GM12878 (cell line): Measurements from ENCODE around the gene MED13L. TPM values are rescaled to one million over a fixed set of nuclear protein-coding genes. Genes with fewer than 3 reads are reported as not detected.

Source experiments
- ATAC-seq: fragments of 200-7000 bp; cut with Tn5 transposase; 3 replicates; pipeline ENCODE4 v1.9.1; 2020; ENCODE audit warnings: mild to moderate bottlenecking, moderate library complexity
- BruUV-seq: library from RNA; stranded (reverse); fragments of 400-500 nt; replicated peaks from 2 replicates; lab custom pipeline; 2021; lab: Mats Ljungman, UMichigan
- CTCF ChIA-PET: fragments of 300-600 bp; sonication (Branson Sonifier 250); formaldehyde crosslinking; extraction: SDS; loops from one replicate; lab custom pipeline; 2021; ENCODE audit warnings: inconsistent platforms; lab: Yijun Ruan, JAX
- POLR2A ChIA-PET: fragments of 350-600 bp; formaldehyde crosslinking; extraction: SDS; loops from one replicate; lab custom pipeline; 2021; ENCODE audit warnings: inconsistent platforms; lab: Charles Lee
- RAD21 ChIA-PET: fragments of 300-600 bp; sonication (Branson Sonifier 250); formaldehyde crosslinking; loops from one replicate; lab custom pipeline; 2023; ENCODE audit warnings: antibody characterized with exemption; ENCODE audit not compliant: unreplicated experiment; lab: Charles Lee
- SMC1A ChIA-PET: fragments of 300-600 bp; sonication (Branson Sonifier 250); formaldehyde crosslinking; loops from one replicate; lab custom pipeline; 2023; ENCODE audit not compliant: unreplicated experiment, uncharacterized antibody; lab: Charles Lee
- DNase-seq: peaks from one replicate; pipeline ENCODE4 v3.0.0-alpha.2; 2011; ENCODE audit warnings: low read depth, low spot score
- FAIRE-seq: peaks from 3 replicates; lab custom pipeline; 2011; peaks lifted over from hg19 to GRCh38; lab: Jason Lieb, UNC
- H2AFZ ChIP-seq: 2 replicates; pipeline ENCODE4 v1.6.0; 2011; ENCODE audit warnings: low read depth, low read length, control low read depth; ENCODE audit not compliant: control insufficient read depth
- H3K27ac ChIP-seq: 2 replicates; pipeline ENCODE4 v1.5.1; 2011; ENCODE audit warnings: control low read depth; ENCODE audit not compliant: control insufficient read depth, insufficient read depth
- H3K27me3 ChIP-seq, 2 experiments: replicated peaks in 1 of 2; 2 replicates each; pipeline versions ENCODE4 v1.6.0 to v1.6.1; 2011; ENCODE audit warnings: low read length in 1 of 2; ENCODE audit not compliant: control insufficient read depth in 2 of 2, insufficient read depth in 2 of 2
- H3K36me3 ChIP-seq, 2 experiments: 2 replicates each; pipeline ENCODE4 v1.5.1; 2011; ENCODE audit warnings: low read length in 1 of 2; ENCODE audit not compliant: control insufficient read depth in 2 of 2, insufficient read depth in 2 of 2
- H3K4me1 ChIP-seq: 2 replicates; pipeline ENCODE4 v1.6.1; 2011; ENCODE audit warnings: mild to moderate bottlenecking, low read length, moderate library complexity, mixed read lengths; ENCODE audit not compliant: control insufficient read depth, insufficient read depth
- H3K4me2 ChIP-seq: 2 replicates; pipeline ENCODE4 v1.6.0; 2011; ENCODE audit warnings: control low read depth; ENCODE audit not compliant: control insufficient read depth, insufficient read depth
- H3K4me3 ChIP-seq: fragments of 200-600 bp; sonication (generic); 2 replicates; pipeline ENCODE4 v1.5.1; 2016
- H3K79me2 ChIP-seq: 2 replicates; pipeline ENCODE4 v1.6.0; 2011; ENCODE audit warnings: low read length; ENCODE audit not compliant: control insufficient read depth, insufficient read depth
- H3K9ac ChIP-seq: 2 replicates; pipeline ENCODE4 v1.8.0; 2011; ENCODE audit warnings: low read length, control low read depth, mixed read lengths; ENCODE audit not compliant: control insufficient read depth, insufficient read depth
- H3K9me3 ChIP-seq: replicated peaks from 3 replicates; pipeline ENCODE4 v1.5.1; 2011; ENCODE audit warnings: mild to moderate bottlenecking, low read length; ENCODE audit not compliant: control insufficient read depth, insufficient read depth
- H4K20me1 ChIP-seq: 2 replicates; pipeline ENCODE4 v1.6.0; 2011; ENCODE audit not compliant: control insufficient read depth, insufficient read depth
- ATF7 ChIP-seq: fragments of 450-650 bp; IDR thresholded peaks from 2 replicates; pipeline ENCODE4 v1.6.1; 2016; ENCODE audit warnings: low read depth, mild to moderate bottlenecking
- BACH1 ChIP-seq: fragments of 450-650 bp; IDR thresholded peaks from 2 replicates; pipeline ENCODE4 v1.6.1; 2017; ENCODE audit warnings: mild to moderate bottlenecking, borderline replicate concordance
- ETV6 ChIP-seq, 2 experiments: fragments of 450-650 bp in 1 of 2; IDR thresholded peaks in 1 of 2; conservative IDR thresholded peaks in 1 of 2; 2 replicates each; pipeline ENCODE4 v1.6.1; 2014; ENCODE audit warnings: antibody characterized with exemption in 1 of 2, borderline replicate concordance in 1 of 2, low read depth in 1 of 2, mild to moderate bottlenecking in 1 of 2, moderate library complexity in 1 of 2
- FOXK2 ChIP-seq: fragments of 450-650 bp; IDR thresholded peaks from 2 replicates; pipeline ENCODE4 v1.6.1; 2017; ENCODE audit warnings: mild to moderate bottlenecking, moderate library complexity
- HCFC1 ChIP-seq: fragments of 150-350 bp; IDR thresholded peaks from 2 replicates; pipeline ENCODE4 v1.6.1; 2014; ENCODE audit warnings: low read length
- IKZF1 ChIP-seq: fragments of 450-650 bp; conservative IDR thresholded peaks from 2 replicates; pipeline ENCODE4 v1.6.1; 2017; ENCODE audit warnings: antibody characterized with exemption, mild to moderate bottlenecking
- KAT2A ChIP-seq: conservative IDR thresholded peaks from 2 replicates; pipeline ENCODE4 v1.6.1; 2011; ENCODE audit warnings: low read depth, low read length; ENCODE audit not compliant: control insufficient read depth
- RUNX3 ChIP-seq: IDR thresholded peaks from 2 replicates; pipeline ENCODE4 v1.6.1; 2012; ENCODE audit warnings: low read length, inconsistent platforms
- TCF7 ChIP-seq: IDR thresholded peaks from 2 replicates; pipeline ENCODE4 v1.6.1; 2014; ENCODE audit warnings: antibody characterized with exemption, borderline replicate concordance
- WRNIP1 ChIP-seq: IDR thresholded peaks from 2 replicates; pipeline ENCODE4 v1.6.1; 2011; ENCODE audit warnings: low read depth, low read length, improper control_type of control experiment, borderline replicate concordance
- ZNF384 ChIP-seq: IDR thresholded peaks from 2 replicates; pipeline ENCODE4 v1.6.1; 2012; ENCODE audit warnings: low read depth, mild to moderate bottlenecking, low read length, improper control_type of control experiment, borderline replicate concordance
- WGBS: methylation state at CpG from one replicate; pipeline ENCODE4 v1.1.6; 2016; ENCODE audit warnings: low lambda C conversion rate; ENCODE audit not compliant: insufficient replicate concordance, insufficient coverage; ENCODE audit errors: missing lambda C conversion rate; 5-methylcytosine and 5-hydroxymethylcytosine counted together
- in situ Hi-C: fragments of 300-500 bp; cut with MboI; formaldehyde crosslinking; loops from 9 replicates; pipeline ENCODE4 v1.14.3; 2018; ENCODE audit warnings: mixed read lengths
- intact Hi-C: fragments of 100-400 bp; cut with micrococcal nuclease; formaldehyde crosslinking; loops from one replicate; pipeline ENCODE4 v1.14.2; 2022; ENCODE audit not compliant: unreplicated experiment
- polyA plus RNA-seq, 11 experiments: library from polyadenylated mRNA; depleted of rRNA in 4 of 11; unstranded in 6 of 11; stranded (reverse) in 5 of 11; fragments of >200 nt; fragmentation: Nextera tagmentation in 4 of 11; fragmentation: Illumina TruSeq in 1 of 11; extraction: Ambion mirVana in 4 of 11; extraction: Trizol in 1 of 11; gene quantifications; 1 replicate in 1 of 11; 2 replicates in 10 of 11; pipeline versions ENCODE4 v1.2.1 to v1.2.3, GENCODE V29; 2011 to 2016; ENCODE audit warnings: inconsistent platforms in 2 of 11, missing spikeins in 2 of 11, low read depth in 1 of 11
- total RNA-seq, 4 experiments: library from RNA; depleted of rRNA in 3 of 4; stranded (reverse); fragments of >200 nt in 3 of 4; fragmentation: Illumina TruSeq in 1 of 4; extraction: Trizol in 1 of 4; gene quantifications; 2 replicates each; pipeline versions ENCODE4 v1.2.1 to v1.2.3, GENCODE V29; 2013 to 2021
- TF ChIP-seq, protein P1 (sequence below): IDR thresholded peaks from 2 replicates; pipeline ENCODE4 v1.6.1; 2012; ENCODE audit warnings: low read depth, low read length, improper control_type of control experiment
- TF ChIP-seq, protein P2 (sequence below): fragments of 450-650 bp; IDR thresholded peaks from 2 replicates; pipeline ENCODE4 v1.6.1; 2017; ENCODE audit warnings: mild to moderate bottlenecking, moderate library complexity
- TF ChIP-seq, protein P3 (sequence below): fragments of 450-650 bp; IDR thresholded peaks from 2 replicates; pipeline ENCODE4 v1.6.1; 2017; ENCODE audit warnings: mild to moderate bottlenecking
- TF ChIP-seq, protein P4 (sequence below): fragments of 450-650 bp; IDR thresholded peaks from 2 replicates; pipeline ENCODE4 v1.6.1; 2018; ENCODE audit warnings: borderline replicate concordance, mild to moderate bottlenecking; ENCODE audit not compliant: partially characterized antibody

Gene MED13L
- total and polyA plus RNA-seq, 10 of the 15 experiments (the other 5 are each of a cell fraction or from before 2014, with no cell fraction given), result 3.7 to 30.1 (median 9.1) TPM

DNA sequence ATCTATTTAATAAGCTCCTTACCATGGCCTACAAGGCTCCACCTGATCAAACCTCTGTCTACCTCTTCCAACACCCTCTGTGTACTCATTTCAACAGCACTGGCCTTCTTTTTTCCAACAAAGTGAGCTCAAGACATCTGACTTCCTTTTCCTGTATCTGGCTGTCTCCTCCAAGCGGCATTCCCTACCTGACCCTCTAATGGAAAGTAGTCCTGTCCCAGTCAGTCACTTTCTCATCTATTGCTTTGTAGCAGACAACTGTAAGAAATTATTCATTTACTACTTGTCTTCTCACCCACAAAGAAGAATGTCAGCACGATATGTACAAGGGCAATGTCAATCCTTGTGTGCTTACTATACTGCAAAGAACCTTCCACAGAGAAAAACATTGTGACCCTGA is 149.6 kb downstream of the MED13L start:
- Histone ChIP-seq H3K27ac (no peak overlapping the region), H3K27me3 (no peaks in the 10 kb centered on the region), H3K4me1 (no peaks in the 10 kb centered on the region), H3K36me3 (no peaks in the 10 kb centered on the region), H3K4me2 (no peak overlapping the region), H3K79me2 (no peaks in the 10 kb centered on the region), H3K9me3 (no peaks in the 10 kb centered on the region), H3K9ac (no peak overlapping the region), H4K20me1 (no peaks in the 10 kb centered on the region; the same call in 1 of the 2 replicates), H3K4me3 (no peak overlapping the region), H2AFZ (no peak overlapping the region)
- DNase-seq (no peak), ATAC-seq (no peak), FAIRE-seq (no peak)
- intact Hi-C loops, result no loop called here
- POLR2A ChIA-PET, result no interaction called here
- CTCF ChIA-PET, result interaction anchor here (0.8 to 1.5 kb wide), 2 partner anchors 13 to 112 kb away, joined by 3 to 5 read pairs; no protein-coding TSS in a partner anchor
- TF ChIP-seq ZNF384 (no peak), ATF7 (no peak), IKZF1 (no peak), TCF7 (no peak), FOXK2 (no peak), HCFC1 (no peak), KAT2A (no peak), WRNIP1 (no peak), RUNX3 (no peak), ETV6 (conservative IDR thresholded peaks at IDR 0.05 in 1 of 2, IDR thresholded peaks at IDR 0.05 in 1 of 2; ENCODE audit: borderline replicate concordance in 1 of 2, low read depth in 1 of 2) (no peak), BACH1 (no peak)
- TF ChIP-seq, protein P1, sequence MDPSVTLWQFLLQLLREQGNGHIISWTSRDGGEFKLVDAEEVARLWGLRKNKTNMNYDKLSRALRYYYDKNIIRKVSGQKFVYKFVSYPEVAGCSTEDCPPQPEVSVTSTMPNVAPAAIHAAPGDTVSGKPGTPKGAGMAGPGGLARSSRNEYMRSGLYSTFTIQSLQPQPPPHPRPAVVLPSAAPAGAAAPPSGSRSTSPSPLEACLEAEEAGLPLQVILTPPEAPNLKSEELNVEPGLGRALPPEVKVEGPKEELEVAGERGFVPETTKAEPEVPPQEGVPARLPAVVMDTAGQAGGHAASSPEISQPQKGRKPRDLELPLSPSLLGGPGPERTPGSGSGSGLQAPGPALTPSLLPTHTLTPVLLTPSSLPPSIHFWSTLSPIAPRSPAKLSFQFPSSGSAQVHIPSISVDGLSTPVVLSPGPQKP, result no peak
- TF ChIP-seq, protein P2, sequence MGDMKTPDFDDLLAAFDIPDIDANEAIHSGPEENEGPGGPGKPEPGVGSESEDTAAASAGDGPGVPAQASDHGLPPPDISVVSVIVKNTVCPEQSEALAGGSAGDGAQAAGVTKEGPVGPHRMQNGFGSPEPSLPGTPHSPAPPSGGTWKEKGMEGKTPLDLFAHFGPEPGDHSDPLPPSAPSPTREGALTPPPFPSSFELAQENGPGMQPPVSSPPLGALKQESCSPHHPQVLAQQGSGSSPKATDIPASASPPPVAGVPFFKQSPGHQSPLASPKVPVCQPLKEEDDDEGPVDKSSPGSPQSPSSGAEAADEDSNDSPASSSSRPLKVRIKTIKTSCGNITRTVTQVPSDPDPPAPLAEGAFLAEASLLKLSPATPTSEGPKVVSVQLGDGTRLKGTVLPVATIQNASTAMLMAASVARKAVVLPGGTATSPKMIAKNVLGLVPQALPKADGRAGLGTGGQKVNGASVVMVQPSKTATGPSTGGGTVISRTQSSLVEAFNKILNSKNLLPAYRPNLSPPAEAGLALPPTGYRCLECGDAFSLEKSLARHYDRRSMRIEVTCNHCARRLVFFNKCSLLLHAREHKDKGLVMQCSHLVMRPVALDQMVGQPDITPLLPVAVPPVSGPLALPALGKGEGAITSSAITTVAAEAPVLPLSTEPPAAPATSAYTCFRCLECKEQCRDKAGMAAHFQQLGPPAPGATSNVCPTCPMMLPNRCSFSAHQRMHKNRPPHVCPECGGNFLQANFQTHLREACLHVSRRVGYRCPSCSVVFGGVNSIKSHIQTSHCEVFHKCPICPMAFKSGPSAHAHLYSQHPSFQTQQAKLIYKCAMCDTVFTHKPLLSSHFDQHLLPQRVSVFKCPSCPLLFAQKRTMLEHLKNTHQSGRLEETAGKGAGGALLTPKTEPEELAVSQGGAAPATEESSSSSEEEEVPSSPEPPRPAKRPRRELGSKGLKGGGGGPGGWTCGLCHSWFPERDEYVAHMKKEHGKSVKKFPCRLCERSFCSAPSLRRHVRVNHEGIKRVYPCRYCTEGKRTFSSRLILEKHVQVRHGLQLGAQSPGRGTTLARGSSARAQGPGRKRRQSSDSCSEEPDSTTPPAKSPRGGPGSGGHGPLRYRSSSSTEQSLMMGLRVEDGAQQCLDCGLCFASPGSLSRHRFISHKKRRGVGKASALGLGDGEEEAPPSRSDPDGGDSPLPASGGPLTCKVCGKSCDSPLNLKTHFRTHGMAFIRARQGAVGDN, result no peak
- TF ChIP-seq, protein P3, sequence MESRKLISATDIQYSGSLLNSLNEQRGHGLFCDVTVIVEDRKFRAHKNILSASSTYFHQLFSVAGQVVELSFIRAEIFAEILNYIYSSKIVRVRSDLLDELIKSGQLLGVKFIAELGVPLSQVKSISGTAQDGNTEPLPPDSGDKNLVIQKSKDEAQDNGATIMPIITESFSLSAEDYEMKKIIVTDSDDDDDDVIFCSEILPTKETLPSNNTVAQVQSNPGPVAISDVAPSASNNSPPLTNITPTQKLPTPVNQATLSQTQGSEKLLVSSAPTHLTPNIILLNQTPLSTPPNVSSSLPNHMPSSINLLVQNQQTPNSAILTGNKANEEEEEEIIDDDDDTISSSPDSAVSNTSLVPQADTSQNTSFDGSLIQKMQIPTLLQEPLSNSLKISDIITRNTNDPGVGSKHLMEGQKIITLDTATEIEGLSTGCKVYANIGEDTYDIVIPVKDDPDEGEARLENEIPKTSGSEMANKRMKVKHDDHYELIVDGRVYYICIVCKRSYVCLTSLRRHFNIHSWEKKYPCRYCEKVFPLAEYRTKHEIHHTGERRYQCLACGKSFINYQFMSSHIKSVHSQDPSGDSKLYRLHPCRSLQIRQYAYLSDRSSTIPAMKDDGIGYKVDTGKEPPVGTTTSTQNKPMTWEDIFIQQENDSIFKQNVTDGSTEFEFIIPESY, result no peak
- TF ChIP-seq, protein P4, sequence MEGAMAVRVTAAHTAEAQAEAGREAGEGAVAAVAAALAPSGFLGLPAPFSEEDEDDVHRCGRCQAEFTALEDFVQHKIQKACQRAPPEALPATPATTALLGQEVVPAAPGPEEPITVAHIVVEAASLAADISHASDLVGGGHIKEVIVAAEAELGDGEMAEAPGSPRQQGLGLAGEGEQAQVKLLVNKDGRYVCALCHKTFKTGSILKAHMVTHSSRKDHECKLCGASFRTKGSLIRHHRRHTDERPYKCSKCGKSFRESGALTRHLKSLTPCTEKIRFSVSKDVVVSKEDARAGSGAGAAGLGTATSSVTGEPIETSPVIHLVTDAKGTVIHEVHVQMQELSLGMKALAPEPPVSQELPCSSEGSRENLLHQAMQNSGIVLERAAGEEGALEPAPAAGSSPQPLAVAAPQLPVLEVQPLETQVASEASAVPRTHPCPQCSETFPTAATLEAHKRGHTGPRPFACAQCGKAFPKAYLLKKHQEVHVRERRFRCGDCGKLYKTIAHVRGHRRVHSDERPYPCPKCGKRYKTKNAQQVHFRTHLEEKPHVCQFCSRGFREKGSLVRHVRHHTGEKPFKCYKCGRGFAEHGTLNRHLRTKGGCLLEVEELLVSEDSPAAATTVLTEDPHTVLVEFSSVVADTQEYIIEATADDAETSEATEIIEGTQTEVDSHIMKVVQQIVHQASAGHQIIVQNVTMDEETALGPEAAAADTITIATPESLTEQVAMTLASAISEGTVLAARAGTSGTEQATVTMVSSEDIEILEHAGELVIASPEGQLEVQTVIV, result no peak
- RAD21 ChIA-PET, result interaction anchor here (1.3 kb wide), 1 partner anchor 108 kb away, joined by 4 read pairs; no protein-coding TSS in a partner anchor
- in situ Hi-C loops, result no loop called here
- no TSS peak for BruUV-seq
- SMC1A ChIA-PET, result interaction anchor here (1.2 to 2.3 kb wide), 2 partner anchors 10 to 13 kb away, joined by 6 to 7 read pairs; no protein-coding TSS in a partner anchor
- 92% methylated on average over 2 of the region's 2 CpGs for WGBS
